ENCODE measurements around the gene CENATAC.
"Not testable (repeated sequence)": the region's sequence is repeated elsewhere in the genome, so short reads cannot be mapped to it uniquely, and the experiment has no call there.

Gene CENATAC

GRCh38 chr11:119014209-119014924 is 16.4 kb downstream of the CENATAC start:
- DNase-seq (ENCODE audit: low read depth), result no peak
- H3K4me3 ChIP-seq (ENCODE audit: low read depth, low read length), result no peak overlapping the region
- no peak for TF ChIP-seq CTCF (IDR thresholded peaks at IDR 0.05; ENCODE audit: low read depth, low read length, missing control alignments)

DNA sequence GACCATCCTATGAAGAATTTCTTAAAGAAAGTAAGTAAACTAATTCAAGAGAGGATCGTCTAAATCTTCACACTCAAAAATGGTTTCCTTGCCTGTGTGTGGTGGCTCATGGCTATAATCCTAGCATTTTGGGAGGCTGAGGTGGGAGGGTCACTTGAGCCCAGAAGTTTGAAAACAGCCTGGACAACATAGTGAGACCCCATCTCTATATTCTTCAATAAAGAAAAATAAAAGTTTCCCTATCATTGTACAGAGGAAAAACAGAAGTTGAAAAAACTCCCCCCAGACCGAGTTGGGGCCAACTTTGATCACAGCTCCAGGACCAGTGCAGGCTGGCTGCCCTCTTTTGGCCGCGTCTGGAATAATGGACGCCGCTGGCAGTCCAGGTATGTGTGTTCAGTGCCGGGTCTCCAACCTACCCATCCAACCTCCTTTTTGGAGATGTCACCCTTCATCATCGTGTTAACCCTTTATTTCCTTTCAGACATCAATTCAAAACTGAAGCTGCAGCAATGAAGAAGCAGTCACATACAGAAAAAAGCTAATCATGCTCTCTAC is 17.2 kb downstream of the CENATAC start:
- no peak for DNase-seq (ENCODE audit: low read depth)
- no peak for TF ChIP-seq CTCF (IDR thresholded peaks at IDR 0.05; ENCODE audit: low read depth, low read length, missing control alignments)
- no peak overlapping the region for H3K4me3 ChIP-seq (ENCODE audit: low read depth, low read length)

GRCh38 chr11:119016216-119017009 is 18.5 kb downstream of the CENATAC start:
- DNase-seq (ENCODE audit: low read depth), result no peak
- H3K4me3 ChIP-seq (ENCODE audit: low read depth, low read length), result peak overlapping the region; percentile 91
- TF ChIP-seq CTCF (IDR thresholded peaks at IDR 0.05; ENCODE audit: low read depth, low read length, missing control alignments), result no peak

DNA sequence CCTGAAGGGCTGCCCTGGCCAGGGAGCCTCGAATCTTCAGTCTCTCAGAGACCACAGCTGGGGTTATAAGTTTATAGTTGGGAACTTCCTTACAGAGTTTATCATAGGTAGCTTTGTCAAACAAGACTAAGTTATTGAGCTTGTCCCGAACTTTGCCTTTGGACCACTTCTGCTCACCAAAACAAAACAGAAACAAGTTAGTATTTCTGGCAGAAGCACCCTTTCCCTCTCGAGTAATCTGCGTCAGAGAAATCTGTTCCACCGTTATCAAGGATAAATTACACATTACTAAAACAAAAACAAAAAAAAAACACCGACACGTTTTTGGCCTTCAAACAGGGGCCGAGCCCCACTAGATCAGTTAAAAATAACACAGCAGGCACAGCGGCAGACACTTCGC is 19.4 kb downstream of the CENATAC start:
- peak overlapping the region; percentile 91 for H3K4me3 ChIP-seq (ENCODE audit: low read depth, low read length)
- not testable (repeated sequence) for DNase-seq (ENCODE audit: low read depth)

- DNase-seq (ENCODE audit: low read depth), result peak; percentile 91
- peak within 1 kb of the TSS; percentile 91 for H3K4me3 ChIP-seq (ENCODE audit: low read depth, low read length)
- TF ChIP-seq CTCF (IDR thresholded peaks at IDR 0.05; ENCODE audit: low read depth, low read length, missing control alignments), result no peak
These were observed 20.4 kb downstream of the CENATAC start, which contains the start of the genes RPS25 and TRAPPC4 for GRCh38 chr11:119018074-119018938. Gene RPS25 (minus strand): TSS chr11:119018343. CDS start chr11:119018284, 59 bp downstream. Gene TRAPPC4 (plus strand): TSS chr11:119018766. CDS start chr11:119018796, 30 bp downstream.

DNA sequence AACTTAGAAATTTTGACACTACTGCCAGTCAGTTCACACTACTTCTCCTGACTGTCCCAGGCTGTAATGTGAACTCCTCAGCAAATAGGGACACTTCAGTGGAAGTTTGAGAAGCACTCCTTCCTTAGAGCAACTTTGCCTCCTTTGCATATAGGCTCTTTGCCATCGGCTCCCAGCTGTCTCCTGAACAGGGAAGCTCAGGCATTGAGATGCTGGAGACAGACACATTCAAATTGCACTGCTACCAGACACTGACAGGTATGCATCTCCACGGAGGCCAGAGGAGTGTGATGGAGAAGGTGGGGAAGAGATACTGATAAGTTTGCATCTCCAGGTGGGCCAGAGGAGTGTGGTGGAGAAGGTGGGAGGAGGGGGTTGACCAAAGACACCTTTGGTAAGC is 22.1 kb downstream of the CENATAC start:
- H3K4me3 ChIP-seq (ENCODE audit: low read depth, low read length), result peak overlapping the region; percentile 91
- TF ChIP-seq CTCF (IDR thresholded peaks at IDR 0.05; ENCODE audit: low read depth, low read length, missing control alignments), result no peak
- no peak for DNase-seq (ENCODE audit: low read depth)
